PC-9 (cell line): ENCODE data around the gene PKD2L1. TPM values are rescaled to one million over a fixed set of nuclear protein-coding genes. Genes with fewer than 3 reads are reported as not detected.

Experiments used
- BruUV-seq: library from RNA; stranded (reverse); fragments of 400-500 nt; replicated peaks from 2 replicates; lab custom pipeline; 2021; lab: Mats Ljungman, UMichigan
- CTCF ChIA-PET: fragments of 300-600 bp; sonication (Branson Sonifier 250); formaldehyde crosslinking; loops from one replicate; lab custom pipeline; 2022; ENCODE audit warnings: antibody characterized with exemption; lab: Charles Lee
- POLR2A ChIA-PET: fragments of 300-600 bp; sonication (Branson Sonifier 250); formaldehyde crosslinking; loops from one replicate; lab custom pipeline; 2022; ENCODE audit warnings: antibody characterized with exemption; ENCODE audit not compliant: unreplicated experiment; lab: Charles Lee
- DNase-seq, 2 experiments: peaks; one replicate each; pipeline versions ENCODE4 v3.0.0 to v3.0.0-alpha.2; 2015 to 2022; ENCODE audit warnings: mixed read lengths in 1 of 2
- H2AFZ ChIP-seq: fragments of 200-600 bp; sonication (generic); 2 replicates; pipeline ENCODE4 v1.8.1; 2017; ENCODE audit warnings: antibody characterized with exemption
- H3F3A ChIP-seq: fragments of 200-600 bp; sonication (generic); 2 replicates; pipeline ENCODE4 v1.8.1; 2017; ENCODE audit warnings: antibody characterized with exemption, mild to moderate bottlenecking, low read depth; ENCODE audit not compliant: insufficient read depth
- H3K27ac ChIP-seq: fragments of 200-600 bp; sonication (generic); 2 replicates; pipeline ENCODE4 v1.6.1; 2016; ENCODE audit warnings: mixed run types
- H3K27me3 ChIP-seq: fragments of 200-600 bp; sonication (generic); 2 replicates; pipeline ENCODE4 v1.6.1; 2016; ENCODE audit warnings: low read depth, mixed run types; ENCODE audit not compliant: insufficient read depth
- H3K36me3 ChIP-seq: fragments of 200-600 bp; sonication (generic); 2 replicates; pipeline ENCODE4 v1.6.1; 2016; ENCODE audit warnings: low read depth, mixed run types
- H3K4me1 ChIP-seq: fragments of 200-600 bp; sonication (generic); replicated peaks from 2 replicates; pipeline ENCODE4 v1.6.1; 2016; ENCODE audit warnings: mixed run types; ENCODE audit not compliant: insufficient read depth
- H3K4me2 ChIP-seq: fragments of 200-600 bp; sonication (generic); 2 replicates; pipeline ENCODE4 v1.6.1; 2017; ENCODE audit warnings: mixed run types
- H3K4me3 ChIP-seq: fragments of 200-600 bp; sonication (generic); 2 replicates; pipeline ENCODE4 v1.6.1; 2016; ENCODE audit warnings: mixed run types
- H3K79me2 ChIP-seq: fragments of 200-600 bp; sonication (generic); 2 replicates; pipeline ENCODE4 v1.6.1; 2017; ENCODE audit warnings: low read depth, mixed run types
- H3K9me2 ChIP-seq: fragments of 200-600 bp; sonication (generic); 2 replicates; pipeline ENCODE4 v1.8.1; 2017; ENCODE audit warnings: mild to moderate bottlenecking; ENCODE audit not compliant: insufficient read depth
- H3K9me3 ChIP-seq: fragments of 200-600 bp; sonication (generic); 2 replicates; pipeline ENCODE4 v1.8.1; 2016; ENCODE audit warnings: low read depth; ENCODE audit not compliant: insufficient read depth
- H4K20me1 ChIP-seq: fragments of 200-600 bp; sonication (generic); 2 replicates; pipeline ENCODE4 v1.8.1; 2017; ENCODE audit not compliant: insufficient read depth
- CTCF ChIP-seq: fragments of 200-600 bp; sonication (generic); conservative IDR thresholded peaks from 2 replicates; pipeline ENCODE4 v1.6.1; 2017; ENCODE audit warnings: mixed run types, antibody characterized with exemption, mild to moderate bottlenecking, moderate library complexity
- EZH2 ChIP-seq: fragments of 200-600 bp; sonication (generic); IDR thresholded peaks from 2 replicates; pipeline ENCODE4 v1.8.0; 2017; ENCODE audit warnings: antibody characterized with exemption, low read depth
- intact Hi-C: fragments of 100-400 bp; cut with micrococcal nuclease; formaldehyde crosslinking; loops from one replicate; pipeline ENCODE4 v1.10.0; 2022; ENCODE audit not compliant: unreplicated experiment
- total RNA-seq: library from RNA; stranded (reverse); gene quantifications from 2 replicates; pipeline ENCODE4 v1.2.3, GENCODE V29; 2021

PKD2L1 gene
- total RNA-seq, 1 experiment from 2014 or later: not detected

DNA sequence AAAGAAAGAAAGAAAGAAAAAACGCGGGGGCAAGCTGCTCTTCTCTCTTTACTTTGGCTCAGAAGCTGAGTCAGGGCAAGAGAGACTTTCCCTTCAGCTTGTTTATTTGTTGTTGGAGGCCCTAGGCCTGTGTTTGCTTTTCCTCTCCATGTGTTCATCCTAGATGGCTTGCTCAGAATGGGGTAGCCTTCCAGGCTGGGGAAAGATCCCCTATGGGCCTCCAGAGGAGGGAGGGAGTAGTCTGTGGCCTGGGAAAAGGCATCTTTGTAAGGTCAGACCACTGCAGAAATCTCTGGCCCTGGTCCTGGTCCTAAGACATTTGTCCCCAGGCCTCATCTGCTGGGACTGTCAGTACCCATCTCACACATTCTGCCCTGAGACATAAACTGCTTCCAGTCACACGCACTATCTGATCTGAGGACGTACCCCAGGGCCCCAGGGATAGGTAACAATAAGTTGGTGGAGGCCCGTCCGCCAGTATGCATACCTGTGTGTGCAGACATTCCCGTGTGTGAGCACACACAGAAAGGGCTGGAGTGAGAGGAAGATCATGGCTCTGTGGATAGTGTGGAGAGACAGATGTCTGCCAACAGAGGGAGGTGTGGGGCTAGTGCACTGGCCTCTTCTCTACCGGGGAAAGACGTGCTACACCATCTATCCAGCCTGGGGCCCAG lies 12.1 kb upstream of the PKD2L1 start:
- DNase-seq: peak; percentile 41 to 44
- intact Hi-C loops: loop anchor here (1.0 kb wide), 1 partner anchor 91 kb away; no protein-coding TSS in a partner anchor
- Histone ChIP-seq H3K4me2 (no peak overlapping the region), H3K27ac (no peak overlapping the region), H3K9me2 (no peaks in the 10 kb centered on the region), H3F3A (peaks cover 9% of the 10 kb centered on the region; the same call in 1 of the 2 replicates), H3K79me2 (peaks cover 3% of the 10 kb centered on the region), H3K4me3 (no peak overlapping the region), H3K9me3 (no peaks in the 10 kb centered on the region), H2AFZ (no peak overlapping the region), H3K4me1 (peaks cover 21% of the 10 kb centered on the region), H3K36me3 (no peaks in the 10 kb centered on the region), H3K27me3 (no peaks in the 10 kb centered on the region), H4K20me1 (no peaks in the 10 kb centered on the region)
- POLR2A ChIA-PET: no interaction called here
- CTCF ChIA-PET: interaction anchor here (0.5 to 0.7 kb wide), 3 partner anchors 31 to 183 kb away, joined by 3 to 5 read pairs (median 3); no protein-coding TSS in a partner anchor
- no TSS peak for BruUV-seq
- no peak for TF ChIP-seq EZH2
- peak; percentile 65 for TF ChIP-seq CTCF

- intact Hi-C loops: no loop called here
- Histone ChIP-seq H3K4me2 (no peak overlapping the region), H3K9me3 (no peaks in the 10 kb centered on the region), H3K27ac (no peak overlapping the region), H3K4me1 (peaks cover 21% of the 10 kb centered on the region), H3K36me3 (no peaks in the 10 kb centered on the region), H3K79me2 (no peaks in the 10 kb centered on the region), H4K20me1 (no peaks in the 10 kb centered on the region), H3K4me3 (no peak overlapping the region), H3K9me2 (no peaks in the 10 kb centered on the region), H3K27me3 (no peaks in the 10 kb centered on the region; the same call in 1 of the 2 replicates), H2AFZ (no peak overlapping the region), H3F3A (peaks cover 7% of the 10 kb centered on the region; the same call in 1 of the 2 replicates)
- ChIA-PET POLR2A (interaction anchor here (0.6 kb wide), 1 partner anchor 696 kb away, joined by 4 read pairs; no protein-coding TSS in a partner anchor), CTCF (interaction anchor here (0.5 kb wide), 1 partner anchor 588 kb away, joined by 3 read pairs; no protein-coding TSS in a partner anchor)
- BruUV-seq: no TSS peak
- no peak for DNase-seq
- TF ChIP-seq EZH2 (no peak), CTCF (no peak)
Observed at GRCh38 chr10:100340948-100341847, 11.2 kb upstream of the PKD2L1 start.

DNA sequence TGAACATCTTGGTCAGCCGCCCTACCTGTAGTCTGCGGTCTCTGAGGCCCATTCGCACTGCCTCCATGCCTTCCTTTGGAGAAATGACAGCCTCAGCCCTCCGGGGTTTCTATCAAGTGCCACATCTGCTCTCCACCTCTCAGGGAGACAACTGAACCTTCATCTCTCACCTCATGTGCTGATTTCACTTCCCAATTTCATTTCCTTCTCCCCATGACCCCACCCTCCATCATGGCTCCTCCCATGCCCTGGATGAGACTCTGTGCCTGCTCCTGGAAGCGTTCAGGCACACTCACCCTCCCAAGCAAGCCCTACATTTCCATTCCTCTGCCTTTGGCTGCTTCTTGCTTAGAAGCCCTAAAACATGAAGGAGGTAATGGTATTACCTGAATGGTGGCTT lies 9.2 kb upstream of the PKD2L1 start:
- ChIA-PET POLR2A (no interaction called here), CTCF (interaction anchor here (0.6 to 0.8 kb wide), 2 partner anchors 9 to 36 kb away, joined by 3 read pairs; no protein-coding TSS in a partner anchor)
- Histone ChIP-seq H3K36me3 (no peaks in the 10 kb centered on the region), H3K27me3 (peaks cover 13% of the 10 kb centered on the region), H3K9me2 (no peaks in the 10 kb centered on the region), H4K20me1 (no peaks in the 10 kb centered on the region), H3K4me1 (0 out of 2 replicates have a peak, but pooled peaks cover 7% of the 10 kb centered on the region), H3K4me2 (no peak overlapping the region), H3K9me3 (no peaks in the 10 kb centered on the region), H3K4me3 (no peak overlapping the region), H2AFZ (no peak overlapping the region), H3K79me2 (no peaks in the 10 kb centered on the region), H3K27ac (no peak overlapping the region), H3F3A (no peaks in the 10 kb centered on the region)
- no TSS peak for BruUV-seq
- TF ChIP-seq EZH2: no peak
- TF ChIP-seq CTCF: no peak
- intact Hi-C loops: loop anchor here (1.0 to 5.0 kb wide), 3 partner anchors 33 to 170 kb away; no protein-coding TSS in a partner anchor
- no peak for DNase-seq
